Sciatic nerve (tissue), 2 donors: ENCODE results near the gene CHRDL2. TPM values are rescaled to one million over a fixed set of nuclear protein-coding genes. Genes with fewer than 3 reads are reported as not detected.

Source experiments
- ATAC-seq: fragments of 200-7000 bp; cut with Tn5 transposase; one replicate; pipeline ENCODE4 v1.9.1; 2020; ENCODE audit warnings: mild to moderate bottlenecking, moderate library complexity
- DNase-seq: peaks from one replicate; pipeline ENCODE4 v3.0.0-alpha.2; 2020; ENCODE audit warnings: low spot score
- intact Hi-C: fragments of 100-400 bp; cut with DNase I; formaldehyde crosslinking; loops from one replicate; pipeline ENCODE4 v1.14.2; 2022
- total RNA-seq: library from RNA; stranded (reverse); fragmentation: NEBNext Ultra II Directional; extraction: Animal tissue kit (Norgen Biotek cat#: 25700); gene quantifications from one replicate; pipeline ENCODE4 v1.2.1, GENCODE V29; 2021
- donor health status: DM: no; HTN: no; CAD: no.
- donor health status: DM: no; HTN: no; CAD: no.

CHRDL2 gene
- total RNA-seq, 1 donor from 2014 or later: 0.89 TPM

- ATAC-seq (no peak), DNase-seq (no peak)
- intact Hi-C loops: no loop called here
Observed at GRCh38 chr11:74749965-74750296, 18.7 kb upstream of the CHRDL2 start.

- DNase-seq (peak; percentile 69), ATAC-seq (peak; percentile 24)
- intact Hi-C loops: no loop called here
Observed at GRCh38 chr11:74749127-74749964, 18.1 kb upstream of the CHRDL2 start.

GRCh38 chr11:74748211-74749126, 17.2 kb upstream of the CHRDL2 start, which contains the start of gene RNF169:
Gene RNF169, plus strand, starts transcription at chr11:74748849. Its CDS starts 32 bp downstream, at chr11:74748881.
- DNase-seq: peak; percentile 95
- intact Hi-C loops: no loop called here
- peak; percentile 100 for ATAC-seq

- intact Hi-C loops: no loop called here
- ATAC-seq (no peak), DNase-seq (no peak)
Observed at GRCh38 chr11:74746868-74747267, 15.6 kb upstream of the CHRDL2 start.

GRCh38 chr11:74744277-74744676, 13.1 kb upstream of the CHRDL2 start:
- DNase-seq (no peak), ATAC-seq (no peak)
- intact Hi-C loops: no loop called here

- intact Hi-C loops: no loop called here
- DNase-seq: no peak
- ATAC-seq: no peak
Observed at GRCh38 chr11:74743640-74744039, 12.4 kb upstream of the CHRDL2 start.

- DNase-seq (no peak), ATAC-seq (no peak)
- intact Hi-C loops: no loop called here
Observed at GRCh38 chr11:74742070-74742469, 10.8 kb upstream of the CHRDL2 start.

GRCh38 chr11:74739546-74740270, 8.5 kb upstream of the CHRDL2 start:
- intact Hi-C loops: loop anchor here (10.0 kb wide), 1 partner anchor 135 kb away; no protein-coding TSS in a partner anchor
- peak; percentile 91 for ATAC-seq
- DNase-seq: no peak

- intact Hi-C loops: loop anchor here (10.0 kb wide), 1 partner anchor 131 kb away; no protein-coding TSS in a partner anchor
- no peak for ATAC-seq
Observed at GRCh38 chr11:74736031-74736430, 4.8 kb upstream of the CHRDL2 start.

GRCh38 chr11:74735365-74735928, 4.2 kb upstream of the CHRDL2 start:
- intact Hi-C loops: loop anchor here (10.0 kb wide), 1 partner anchor 131 kb away; no protein-coding TSS in a partner anchor
- DNase-seq: no peak
- ATAC-seq: no peak

More at GRCh38 chr11:74736031-74736430, 4.8 kb upstream of the CHRDL2 start:
- no peak for DNase-seq

GRCh38 chr11:74734559-74734925, 3.3 kb upstream of the CHRDL2 start:
- intact Hi-C loops: loop anchor here (10.0 kb wide), 1 partner anchor 130 kb away; no protein-coding TSS in a partner anchor
- DNase-seq (no peak), ATAC-seq (no peak)

GRCh38 chr11:74730571-74731260, 510 bp downstream of the CHRDL2 start:
- DNase-seq (peak; percentile 38), ATAC-seq (no peak)
- intact Hi-C loops: loop anchor here (10.0 kb wide), 1 partner anchor 126 kb away; no protein-coding TSS in a partner anchor

- ATAC-seq: no peak
- intact Hi-C loops: loop anchor here (5.0 kb wide), 1 partner anchor 967 kb away; the partner anchor contains the start of gene RAB6A
- DNase-seq: no peak
Observed at GRCh38 chr11:74729397-74729796, 1.8 kb downstream of the CHRDL2 start.

- DNase-seq: peak; percentile 84
- peak; percentile 96 for ATAC-seq
- intact Hi-C loops: loop anchor here (5.0 kb wide), 1 partner anchor 964 kb away; the partner anchor contains the start of gene RAB6A
Observed at GRCh38 chr11:74726547-74727182, 4.6 kb downstream of the CHRDL2 start.

GRCh38 chr11:74725701-74726100, 5.5 kb downstream of the CHRDL2 start:
- ATAC-seq (no peak), DNase-seq (no peak)
- intact Hi-C loops: loop anchor here (5.0 kb wide), 1 partner anchor 963 kb away; the partner anchor contains the start of gene RAB6A

- DNase-seq: no peak
- intact Hi-C loops: no loop called here
Observed at GRCh38 chr11:74723511-74723910, 7.7 kb downstream of the CHRDL2 start.

GRCh38 chr11:74721479-74721835, 9.8 kb downstream of the CHRDL2 start:
- ATAC-seq: peak; percentile 14
- intact Hi-C loops: no loop called here
- DNase-seq: no peak

More at GRCh38 chr11:74723511-74723910, 7.7 kb downstream of the CHRDL2 start:
- no peak for ATAC-seq
